Stimulated activated CD4-positive, alpha-beta T cell treated with anti-CD3 and anti-CD28 coated beads, Interleukin-2, amount 100 ng/mL, for 48 hours (primary cell): ENCODE results near the gene TPST2.
"Not testable (repeated sequence)": the region's sequence is repeated elsewhere in the genome, so short reads cannot be mapped to it uniquely, and the experiment has no call there.

ENCODE experiments used
- DNase-seq, 2 donors: peaks; one replicate each; pipeline ENCODE4 v3.0.0-alpha.2; 2020

The TPST2 gene

GRCh38 chr22:26589845-26590736 is at the start of gene TPST2:
Gene TPST2, minus strand, starts transcription at chr22:26590132. Its CDS starts 48,502 bp downstream, at chr22:26541630.
- peak; percentile 69 to 77 for DNase-seq

- DNase-seq, result no peak
Observed at GRCh38 chr22:26636296-26636695, 46.4 kb upstream of the TPST2 start.

- no peak for DNase-seq
Observed at GRCh38 chr22:26635117-26635516, 45.2 kb upstream of the TPST2 start.

- DNase-seq, result no peak
Observed at GRCh38 chr22:26634189-26634588, 44.3 kb upstream of the TPST2 start.

GRCh38 chr22:26632422-26633155 is 42.7 kb upstream of the TPST2 start:
- no peak for DNase-seq

- no peak for DNase-seq
Observed at GRCh38 chr22:26631282-26631681, 41.4 kb upstream of the TPST2 start.

GRCh38 chr22:26629988-26630761 is 40.2 kb upstream of the TPST2 start:
- DNase-seq, result no peak

- no peak for DNase-seq
Observed at GRCh38 chr22:26624803-26625202, 34.9 kb upstream of the TPST2 start.

GRCh38 chr22:26623984-26624383 is 34.1 kb upstream of the TPST2 start:
- DNase-seq, result no peak

GRCh38 chr22:26621663-26622062 is 31.7 kb upstream of the TPST2 start, which contains the start of gene CRYBA4:
Gene CRYBA4, plus strand, starts transcription at chr22:26621963. Its CDS starts 634 bp downstream, at chr22:26622597.
- no peak for DNase-seq

GRCh38 chr22:26620197-26620596 is 30.3 kb upstream of the TPST2 start:
- DNase-seq, result no peak

- DNase-seq, result no peak
Observed at GRCh38 chr22:26619510-26619909, 29.6 kb upstream of the TPST2 start.

GRCh38 chr22:26618455-26618854 is 28.5 kb upstream of the TPST2 start:
- DNase-seq, result no peak

- no peak for DNase-seq
Observed at GRCh38 chr22:26617271-26618199, 27.6 kb upstream of the TPST2 start, which contains the start of gene CRYBB1. Gene CRYBB1, minus strand, starts transcription at chr22:26618027. Its CDS starts 1,708 bp downstream, at chr22:26616319.

GRCh38 chr22:26616650-26617049 is 26.7 kb upstream of the TPST2 start:
- no peak for DNase-seq

GRCh38 chr22:26615830-26616435 is 26.0 kb upstream of the TPST2 start:
- DNase-seq, result no peak

- DNase-seq, result no peak
Observed at GRCh38 chr22:26615149-26615548, 25.2 kb upstream of the TPST2 start.

GRCh38 chr22:26614322-26614721 is 24.4 kb upstream of the TPST2 start:
- no peak for DNase-seq

- not testable (repeated sequence) for DNase-seq
Observed at GRCh38 chr22:26613753-26614152, 23.8 kb upstream of the TPST2 start.

GRCh38 chr22:26612652-26613051 is 22.7 kb upstream of the TPST2 start:
- no peak for DNase-seq

GRCh38 chr22:26610996-26611395 is 21.1 kb upstream of the TPST2 start:
- DNase-seq, result no peak
